Trophoblast cell (in vitro differentiated cells and primary cell): ENCODE results near the gene HNRNPA2B1.

Experiments
- DNase-seq, 2 donors: peaks; one replicate each; pipeline ENCODE4 v3.0.0-alpha.2; 2016
- H2AFZ ChIP-seq: 2 replicates; pipeline ENCODE4 v1.6.1; 2013; ENCODE audit warnings: low read length, moderate library complexity, mild to moderate bottlenecking; ENCODE audit not compliant: insufficient read depth, poor library complexity
- H2AK5ac ChIP-seq: 2 replicates; pipeline ENCODE4 v1.6.1; 2013; ENCODE audit warnings: mild to moderate bottlenecking, low read length
- H2BK120ac ChIP-seq: 2 replicates; pipeline ENCODE4 v1.6.1; 2013; ENCODE audit warnings: low read length, mild to moderate bottlenecking, moderate library complexity; ENCODE audit not compliant: insufficient read depth, poor library complexity
- H2BK12ac ChIP-seq: 2 replicates; pipeline ENCODE4 v1.6.1; 2013; ENCODE audit warnings: mild to moderate bottlenecking, low read length, moderate library complexity
- H2BK5ac ChIP-seq: 2 replicates; pipeline ENCODE4 v1.6.1; 2013; ENCODE audit warnings: low read length, low read depth, moderate library complexity, mild to moderate bottlenecking; ENCODE audit not compliant: poor library complexity
- H3K14ac ChIP-seq: 2 replicates; pipeline ENCODE4 v1.6.1; 2013; ENCODE audit warnings: mild to moderate bottlenecking, low read length
- H3K18ac ChIP-seq: 2 replicates; pipeline ENCODE4 v1.6.1; 2013; ENCODE audit warnings: mild to moderate bottlenecking, low read length
- H3K23ac ChIP-seq: 2 replicates; pipeline ENCODE4 v1.6.1; 2013; ENCODE audit warnings: low read length
- H3K27ac ChIP-seq: 2 replicates; pipeline ENCODE4 v1.5.1; 2013; ENCODE audit warnings: low read depth, mild to moderate bottlenecking, inconsistent platforms, low read length, moderate library complexity
- H3K27me3 ChIP-seq: 2 replicates; pipeline ENCODE4 v1.6.1; 2013; ENCODE audit warnings: inconsistent platforms, mild to moderate bottlenecking, low read length, moderate library complexity; ENCODE audit not compliant: insufficient read depth
- H3K36me3 ChIP-seq, 2 experiments: 1 replicate in 1 of 2; 2 replicates in 1 of 2; pipeline ENCODE4 v1.6.1; 2013; ENCODE audit warnings: low read length in 2 of 2, mild to moderate bottlenecking in 2 of 2, moderate library complexity in 1 of 2; ENCODE audit not compliant: insufficient read depth in 2 of 2, control insufficient read depth in 1 of 2
- H3K4ac ChIP-seq: 2 replicates; pipeline ENCODE4 v1.6.1; 2013; ENCODE audit warnings: low read depth, mild to moderate bottlenecking, low read length, moderate library complexity
- H3K4me1 ChIP-seq, 2 experiments: 1 replicate in 1 of 2; 2 replicates in 1 of 2; pipeline ENCODE4 v1.6.1; 2013; ENCODE audit warnings: low read length in 2 of 2, mild to moderate bottlenecking in 2 of 2, moderate library complexity in 1 of 2; ENCODE audit not compliant: insufficient read depth in 2 of 2, control insufficient read depth in 1 of 2
- H3K4me2 ChIP-seq: 2 replicates; pipeline ENCODE4 v1.6.1; 2013; ENCODE audit warnings: inconsistent platforms, mild to moderate bottlenecking, low read length, moderate library complexity
- H3K4me3 ChIP-seq: 2 replicates; pipeline ENCODE4 v1.5.1; 2013; ENCODE audit warnings: mild to moderate bottlenecking, low read depth, low read length, inconsistent platforms
- H3K79me1 ChIP-seq: one replicate; pipeline ENCODE4 v1.6.1; 2013; ENCODE audit warnings: low read length
- H3K79me2 ChIP-seq: 2 replicates; pipeline ENCODE4 v1.6.1; 2013; ENCODE audit warnings: low read length, mild to moderate bottlenecking; ENCODE audit not compliant: control insufficient read depth, insufficient read depth, poor library complexity
- H3K9ac ChIP-seq: 2 replicates; pipeline ENCODE4 v1.6.1; 2013; ENCODE audit warnings: mild to moderate bottlenecking, low read length
- H3K9me3 ChIP-seq: 2 replicates; pipeline ENCODE4 v1.6.1; 2013; ENCODE audit warnings: low read depth, mild to moderate bottlenecking, control low read depth, inconsistent platforms, low read length; ENCODE audit not compliant: insufficient read depth
- H4K12ac ChIP-seq: 2 replicates; pipeline ENCODE4 v1.6.1; 2013; ENCODE audit warnings: low read depth, mild to moderate bottlenecking, low read length, moderate library complexity
- H4K8ac ChIP-seq: 2 replicates; pipeline ENCODE4 v1.6.1; 2013; ENCODE audit warnings: low read depth, mild to moderate bottlenecking, low read length, moderate library complexity
- H4K91ac ChIP-seq: one replicate; pipeline ENCODE4 v1.6.1; 2013; ENCODE audit warnings: low read depth, mild to moderate bottlenecking, low read length, moderate library complexity
- WGBS: extraction: QIAGEN DNeasy Blood & Tissue Kit; methylation state at CpG from one replicate; pipeline ENCODE4 v1.1.7; 2013; ENCODE audit warnings: missing lambda C conversion rate; ENCODE audit not compliant: insufficient read length, insufficient coverage; ENCODE audit errors: extremely low coverage; 5-methylcytosine and 5-hydroxymethylcytosine counted together

The HNRNPA2B1 gene

DNA sequence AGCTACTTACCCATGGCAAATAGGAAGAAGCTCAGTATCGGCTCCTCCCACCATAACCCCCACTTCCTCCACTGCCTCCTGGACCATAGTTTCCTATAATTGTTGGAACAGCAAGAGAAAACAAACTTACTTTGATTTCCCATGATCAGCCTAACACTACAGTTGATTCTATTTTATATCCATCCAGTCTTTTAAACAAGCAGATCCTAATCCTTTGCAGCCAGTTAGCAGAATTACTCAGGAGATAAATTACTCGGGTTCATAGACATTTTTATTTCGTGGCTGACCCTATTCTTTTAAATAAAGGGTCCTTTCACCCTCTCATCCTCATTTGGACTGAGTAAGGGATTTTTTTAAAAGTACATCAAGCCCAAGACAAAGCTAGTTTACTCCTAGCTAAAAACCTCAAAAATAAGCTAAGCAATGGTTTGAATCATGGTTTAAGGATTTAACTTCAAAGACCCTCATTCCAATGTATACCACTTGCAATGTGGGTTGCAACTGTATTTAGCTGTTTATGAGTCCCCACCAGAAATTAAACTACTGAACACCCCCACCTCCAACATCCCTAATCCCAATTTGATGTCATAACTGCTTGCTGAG lies 8.0 kb downstream of the HNRNPA2B1 start:
- Histone ChIP-seq H3K14ac (no peak overlapping the region), H2BK5ac (no peak overlapping the region), H3K4me3 (no peak overlapping the region), H3K4me2 (no peak overlapping the region), H3K9ac (no peak overlapping the region), H3K79me1 (no peaks in the 10 kb centered on the region), H2AK5ac (no peak overlapping the region), H2AFZ (no peak overlapping the region), H3K18ac (no peak overlapping the region), H2BK120ac (no peak overlapping the region), H4K12ac (no peak overlapping the region), H3K36me3 (peaks cover 15 to 58% of the 10 kb centered on the region in 2 experiments), H4K8ac (no peak overlapping the region), H3K23ac (no peak overlapping the region), H3K4ac (no peak overlapping the region), H3K27me3 (no peaks in the 10 kb centered on the region), H2BK12ac (no peak overlapping the region), H4K91ac (no peak overlapping the region), H3K79me2 (peaks cover 6% of the 10 kb centered on the region), H3K9me3 (no peaks in the 10 kb centered on the region), H3K27ac (no peak overlapping the region), H3K4me1 (no peaks in the 10 kb centered on the region)
- no peak for DNase-seq
- WGBS = no CpG with 5 or more reads among the region's 3 CpGs

DNA sequence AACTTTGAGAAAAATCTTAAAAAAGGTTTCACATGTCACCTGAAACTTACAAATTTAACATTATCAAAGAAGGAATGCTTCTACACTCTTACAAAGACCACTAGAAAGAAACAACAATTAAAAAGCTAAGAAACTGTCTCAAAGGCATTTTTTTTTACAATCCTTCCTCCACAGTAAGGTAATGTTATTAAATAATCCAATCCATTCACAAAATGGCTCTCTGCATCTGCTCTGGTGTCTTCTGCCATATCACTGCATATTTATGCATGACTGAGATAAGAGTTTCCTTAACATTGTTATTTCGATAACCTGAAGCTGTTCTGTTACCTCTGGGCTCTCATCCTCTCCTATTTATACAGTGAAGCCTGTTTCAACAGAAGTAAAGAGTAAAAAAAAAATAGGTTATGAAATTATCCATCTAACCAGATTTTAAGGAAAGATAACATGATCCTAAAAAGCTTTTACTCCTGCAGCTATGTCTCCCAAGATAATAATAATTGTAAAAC lies 8.5 kb downstream of the HNRNPA2B1 start:
- Histone ChIP-seq H4K12ac (no peak overlapping the region), H3K79me1 (no peaks in the 10 kb centered on the region), H3K4me1 (no peaks in the 10 kb centered on the region), H3K23ac (no peak overlapping the region), H3K27me3 (no peaks in the 10 kb centered on the region), H2BK120ac (no peak overlapping the region), H2BK5ac (no peak overlapping the region), H4K8ac (no peak overlapping the region), H3K4me3 (no peak overlapping the region), H3K4me2 (no peak overlapping the region), H3K18ac (no peak overlapping the region), H2AFZ (no peak overlapping the region), H3K4ac (no peak overlapping the region), H3K79me2 (peaks cover 4% of the 10 kb centered on the region), H3K27ac (no peak overlapping the region), H3K9ac (no peak overlapping the region), H4K91ac (no peak overlapping the region), H3K14ac (no peak overlapping the region), H3K9me3 (no peaks in the 10 kb centered on the region), H3K36me3 (peaks cover 17 to 57% of the 10 kb centered on the region in 2 experiments), H2BK12ac (no peak overlapping the region), H2AK5ac (no peak overlapping the region)
- no peak for DNase-seq
- no CpG with 5 or more reads among the region's 1 CpG for WGBS

DNA sequence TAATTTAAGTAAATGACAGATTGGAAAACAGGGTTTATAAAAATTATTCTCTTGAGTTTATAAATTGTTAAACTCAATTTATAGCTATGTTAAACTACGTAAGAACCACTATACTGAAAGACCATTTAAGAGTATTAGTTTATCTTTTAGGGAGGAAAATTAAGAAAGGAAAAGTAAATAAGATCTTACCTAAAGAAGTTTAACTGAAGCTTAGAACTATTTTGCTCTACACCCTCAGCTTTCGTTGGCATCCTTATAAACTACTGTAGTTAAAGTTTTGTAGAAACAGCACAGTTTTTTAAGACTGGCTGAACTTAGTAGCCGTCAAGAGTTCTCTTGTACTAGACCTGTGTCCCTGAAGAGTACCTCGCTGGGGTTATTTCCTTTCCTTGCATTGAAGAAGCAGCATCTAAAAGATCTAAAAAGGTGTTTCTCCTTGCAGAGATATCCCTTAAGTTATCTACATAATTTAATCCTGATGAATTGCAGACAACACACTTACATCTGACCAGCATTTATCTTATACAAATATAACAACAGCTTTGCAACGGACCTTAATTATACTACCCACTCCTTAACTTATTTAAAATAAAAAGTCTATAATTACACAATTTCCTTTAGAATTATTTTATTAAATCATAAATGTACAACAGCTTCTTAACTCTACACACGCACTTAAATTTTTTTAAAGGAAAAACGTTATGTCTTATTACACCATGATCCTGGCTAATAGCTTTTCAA lies 9.1 kb downstream of the HNRNPA2B1 start:
- Histone ChIP-seq H3K9ac (no peak overlapping the region), H3K4me3 (no peak overlapping the region), H2BK12ac (no peak overlapping the region), H3K36me3 (peaks cover 17 to 56% of the 10 kb centered on the region in 2 experiments), H3K4me1 (no peaks in the 10 kb centered on the region), H3K23ac (no peak overlapping the region), H3K4me2 (no peak overlapping the region), H4K91ac (no peak overlapping the region), H3K14ac (no peak overlapping the region), H3K27ac (no peak overlapping the region), H3K18ac (no peak overlapping the region), H3K79me1 (no peaks in the 10 kb centered on the region), H3K27me3 (no peaks in the 10 kb centered on the region), H4K8ac (no peak overlapping the region), H3K9me3 (no peaks in the 10 kb centered on the region), H2BK120ac (no peak overlapping the region), H2AFZ (no peak overlapping the region), H3K4ac (no peak overlapping the region), H4K12ac (no peak overlapping the region), H3K79me2 (peaks cover 4% of the 10 kb centered on the region), H2AK5ac (no peak overlapping the region), H2BK5ac (no peak overlapping the region)
- no peak for DNase-seq
- WGBS = 100% methylated on average over 1 of the region's 7 CpGs

DNA sequence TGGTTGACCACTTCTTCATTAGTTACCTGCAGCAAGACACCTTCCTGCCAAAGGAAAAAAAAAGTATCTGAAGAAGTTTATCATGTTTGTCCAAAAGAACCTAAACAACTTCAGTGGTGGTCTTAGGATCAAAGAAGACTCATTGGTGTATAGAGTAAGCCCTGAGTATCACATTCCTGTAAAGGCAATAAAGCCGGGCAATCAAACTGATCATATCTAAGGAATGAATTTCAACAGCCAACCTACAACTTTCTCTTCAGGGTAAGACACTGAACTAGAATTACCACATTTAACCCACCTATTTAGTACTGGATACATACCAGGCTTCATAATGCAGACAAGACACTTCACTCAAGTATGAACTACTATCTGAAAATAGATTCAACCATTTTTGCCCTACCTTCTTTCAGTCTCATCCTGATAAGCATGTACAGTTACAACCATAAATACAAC lies 10.1 kb downstream of the HNRNPA2B1 start:
- Histone ChIP-seq H2BK120ac (no peak overlapping the region), H3K23ac (no peak overlapping the region), H4K12ac (no peak overlapping the region), H3K4me1 (no peaks in the 10 kb centered on the region), H3K9me3 (no peaks in the 10 kb centered on the region), H4K91ac (no peak overlapping the region), H2AK5ac (no peak overlapping the region), H3K36me3 (peaks cover 17 to 51% of the 10 kb centered on the region in 2 experiments), H3K79me2 (peaks cover 4% of the 10 kb centered on the region), H3K4ac (no peak overlapping the region), H3K4me2 (no peak overlapping the region), H2AFZ (no peak overlapping the region), H3K14ac (no peak overlapping the region), H3K27me3 (no peaks in the 10 kb centered on the region), H2BK5ac (no peak overlapping the region), H3K27ac (no peak overlapping the region), H3K18ac (no peak overlapping the region), H2BK12ac (no peak overlapping the region), H4K8ac (no peak overlapping the region), H3K79me1 (no peaks in the 10 kb centered on the region), H3K4me3 (no peak overlapping the region), H3K9ac (no peak overlapping the region)
- DNase-seq = peak in 1 of 2 donors; percentile 37
- WGBS = no CpG with 5 or more reads among the region's 1 CpG
